GM18508 (cell line): Measurements from ENCODE around the gene ZNF689.
A peak's percentile ranks its signal among the peaks of the same experiment; 100 is the strongest.
"Not testable (repeated sequence)": the region's sequence is repeated elsewhere in the genome, so short reads cannot be mapped to it uniquely, and the experiment has no call there.

Source experiments
- ATAC-seq: cut with Tn5 transposase; IDR thresholded peaks from one replicate; pipeline ENCODE4 v1.9.1; 2021; ENCODE audit warnings: moderate number of reproducible peaks; ENCODE audit not compliant: insufficient read depth, unreplicated experiment

ZNF689 gene

DNA sequence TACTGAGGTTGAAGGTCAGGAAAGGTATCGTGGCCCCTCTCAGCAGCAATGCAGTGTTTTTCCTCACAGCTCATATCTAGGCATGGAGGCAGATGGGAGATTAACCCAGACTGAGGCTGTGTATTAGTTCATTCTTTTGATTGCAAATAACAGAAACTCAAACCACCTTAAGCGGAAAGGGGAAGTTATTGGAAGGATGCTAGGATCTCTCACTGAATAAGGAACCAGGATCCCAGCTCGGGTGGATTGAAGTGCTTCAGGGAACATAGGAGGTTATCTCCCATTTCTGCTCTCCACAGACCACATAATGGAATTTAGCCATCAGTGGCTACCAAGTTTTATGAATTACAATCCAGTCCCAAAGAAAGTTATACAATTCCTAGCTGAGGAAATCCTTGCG is 8.2 kb downstream of the ZNF689 start:
- ATAC-seq: no peak

DNA sequence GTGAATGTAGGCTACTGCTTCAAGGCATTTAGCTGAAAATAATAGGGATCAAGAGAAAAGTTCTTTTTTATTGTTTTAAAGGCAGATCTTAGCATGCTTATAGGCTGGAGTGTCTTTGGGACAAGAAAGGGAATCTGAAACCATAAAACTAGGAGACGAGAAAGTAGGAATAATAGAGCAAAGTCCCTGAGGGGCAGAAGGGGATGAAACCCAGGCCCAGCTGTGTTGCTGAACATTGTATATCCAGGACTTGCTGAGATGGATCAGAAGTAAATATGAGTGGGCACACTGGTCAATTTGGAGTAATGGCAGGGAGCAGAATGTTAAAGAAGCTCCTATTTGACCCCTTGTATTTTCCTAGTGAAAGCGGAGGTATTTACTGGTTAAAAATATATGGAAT is 9.3 kb downstream of the ZNF689 start:
- no peak for ATAC-seq

DNA sequence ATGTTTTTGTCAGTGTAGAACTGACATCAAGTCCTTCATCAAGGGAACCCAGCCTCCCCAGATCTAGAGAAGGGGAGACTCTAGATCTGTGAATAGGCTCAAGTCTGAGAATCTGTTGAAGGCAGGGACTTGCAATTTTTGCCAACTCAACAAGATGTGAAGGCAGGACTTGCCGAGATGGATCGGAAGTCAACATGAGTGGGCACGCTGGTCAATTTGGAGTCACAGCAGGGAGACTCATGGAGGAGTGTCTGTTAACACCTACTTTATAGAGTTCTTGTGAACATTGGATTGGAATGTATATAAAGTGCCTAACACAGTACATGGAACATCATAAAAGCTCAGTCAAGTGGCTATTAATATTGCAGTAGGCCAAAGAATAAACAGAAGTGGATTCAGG is 10.0 kb downstream of the ZNF689 start:
- ATAC-seq: no peak

DNA sequence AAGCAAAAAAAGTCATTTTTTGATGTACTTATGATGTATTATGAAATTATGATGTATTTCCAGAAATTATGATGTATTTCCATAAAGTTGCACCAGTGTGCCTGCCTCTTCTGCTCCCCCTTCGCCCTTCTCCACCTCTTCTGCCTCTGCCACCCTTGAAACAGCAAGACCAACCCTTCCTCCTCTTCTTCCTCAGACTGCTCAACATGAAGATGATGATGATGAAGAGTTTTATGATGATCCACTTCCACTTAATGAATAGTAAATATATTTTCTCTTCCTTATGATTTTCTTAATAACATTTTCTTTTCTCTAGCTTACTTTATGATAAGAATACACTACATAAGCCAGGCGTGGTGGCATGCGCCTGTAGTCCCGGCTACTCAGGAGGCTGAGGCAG is 17.3 kb downstream of the ZNF689 start:
- no peak for ATAC-seq

DNA sequence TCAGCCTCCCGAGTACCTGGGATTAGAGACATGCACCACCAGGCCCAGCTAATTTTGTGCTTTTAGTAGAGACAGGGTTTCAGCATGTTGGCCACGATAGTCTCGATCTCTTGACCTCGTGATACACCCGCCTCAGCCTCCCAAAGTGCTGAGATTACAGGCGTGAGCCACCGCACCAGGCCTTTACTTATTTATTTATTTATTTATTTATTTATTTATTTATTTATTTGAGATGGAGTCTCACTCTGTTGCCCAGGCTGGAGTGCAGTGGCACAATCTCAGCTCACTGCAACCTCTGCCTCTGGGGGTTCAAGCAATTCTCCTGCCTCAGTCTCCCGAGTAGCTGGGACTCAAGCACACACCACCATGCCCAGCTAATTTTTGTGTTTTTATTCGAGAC is 19.3 kb downstream of the ZNF689 start:
- ATAC-seq: not testable (repeated sequence)

DNA sequence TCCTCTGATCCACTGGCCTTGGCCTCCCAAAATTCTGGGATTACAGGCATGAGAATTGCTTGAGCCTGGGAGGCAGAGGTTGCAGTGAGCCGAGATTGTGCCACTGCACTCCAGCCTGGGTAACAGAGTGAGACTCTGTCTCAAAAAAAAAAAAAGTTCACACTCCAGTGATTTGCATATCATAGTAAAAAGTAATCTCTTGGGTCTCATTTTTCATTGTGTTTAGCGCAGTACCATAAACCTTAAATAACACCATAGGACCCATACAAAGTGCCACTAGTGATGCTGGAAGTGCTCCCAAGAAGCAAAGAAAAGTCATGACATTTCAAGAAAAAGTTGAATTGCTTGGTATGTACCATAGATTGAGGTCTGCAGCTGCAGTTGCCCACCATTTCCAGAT is 20.6 kb downstream of the ZNF689 start:
- ATAC-seq: not testable (repeated sequence)

DNA sequence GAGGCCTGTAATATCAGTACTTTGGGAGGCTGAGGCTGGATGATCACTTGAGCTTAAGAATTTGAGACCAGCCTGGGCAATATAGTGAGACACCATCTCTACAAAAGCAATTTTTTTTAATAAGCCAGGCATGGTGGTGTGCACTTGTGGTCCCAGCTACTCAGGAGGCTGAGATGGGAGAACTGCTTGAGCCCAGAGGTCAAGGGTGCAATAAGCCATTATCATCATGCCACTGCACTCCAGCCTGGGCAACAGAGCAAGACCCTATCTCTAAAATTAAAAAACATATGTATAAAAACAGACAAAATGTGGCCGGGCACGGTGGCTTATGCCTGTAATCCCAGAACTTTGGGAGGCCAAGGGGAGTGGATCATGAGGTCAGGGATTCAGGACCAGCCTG is 21.5 kb downstream of the ZNF689 start:
- no peak for ATAC-seq

DNA sequence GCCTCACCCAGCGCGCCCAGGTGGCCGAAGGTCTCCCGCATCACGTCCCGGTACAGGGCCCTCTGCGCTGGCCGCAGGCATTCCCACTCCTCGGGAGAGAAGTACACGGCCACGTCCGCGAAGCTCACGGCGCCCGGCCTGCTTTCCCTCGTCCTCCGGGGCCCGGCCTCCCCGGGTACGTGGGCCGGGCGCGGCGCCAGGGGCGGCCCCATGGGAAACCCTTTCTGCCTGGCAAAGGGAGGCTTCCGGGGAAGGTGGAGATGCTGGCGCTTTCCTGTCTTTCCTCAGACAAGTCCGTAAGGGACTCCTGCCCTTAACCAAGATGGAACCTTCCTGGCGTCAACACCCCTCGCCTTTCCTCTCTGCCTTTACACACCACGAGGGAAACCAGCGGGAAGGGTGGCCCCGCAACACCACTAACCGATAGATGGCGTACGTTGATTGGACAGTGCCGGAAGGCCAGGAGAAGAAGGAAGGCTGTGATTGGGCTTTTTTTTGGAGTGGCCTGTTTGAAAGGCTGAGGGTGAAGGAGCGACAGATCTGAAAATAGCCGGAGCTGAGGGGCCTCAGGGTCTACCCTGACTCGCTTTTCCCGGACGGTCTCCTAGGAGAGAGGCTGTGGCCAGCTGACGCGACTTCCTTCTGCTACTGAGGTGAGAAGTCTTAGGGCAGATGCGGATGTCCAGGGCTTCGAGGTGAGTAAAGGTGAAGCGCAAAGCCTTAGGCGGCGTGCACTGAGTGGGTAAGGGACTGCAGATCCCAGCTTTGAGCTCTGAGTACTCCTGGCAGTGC is 24.6 kb downstream of the ZNF689 start, which contains the start of gene ZNF785:
ZNF785 (minus strand) TSS at position 298 of the 792 bp plus-strand sequence; CDS start at position 212, 86 bp downstream.
- ATAC-seq: peak; percentile 79

DNA sequence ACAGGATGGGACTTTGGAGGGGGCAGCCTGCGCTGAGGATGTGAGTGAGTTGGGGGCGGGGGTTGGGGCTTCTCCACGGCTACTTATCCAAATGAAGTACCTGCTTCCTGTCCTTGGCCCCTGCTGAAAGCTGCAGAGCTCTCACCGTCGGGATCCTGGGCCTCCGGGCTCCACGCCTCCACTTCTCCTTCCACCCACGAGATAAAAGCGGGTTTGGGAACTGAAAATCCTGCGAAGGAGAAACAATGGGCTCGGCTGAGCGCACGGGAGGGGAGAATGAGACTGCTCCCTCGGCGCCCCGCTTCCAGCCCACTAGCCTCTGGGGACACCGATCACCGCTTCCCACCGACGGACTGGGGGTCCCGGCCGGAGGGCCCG is 25.2 kb downstream of the ZNF689 start:
- no peak for ATAC-seq

DNA sequence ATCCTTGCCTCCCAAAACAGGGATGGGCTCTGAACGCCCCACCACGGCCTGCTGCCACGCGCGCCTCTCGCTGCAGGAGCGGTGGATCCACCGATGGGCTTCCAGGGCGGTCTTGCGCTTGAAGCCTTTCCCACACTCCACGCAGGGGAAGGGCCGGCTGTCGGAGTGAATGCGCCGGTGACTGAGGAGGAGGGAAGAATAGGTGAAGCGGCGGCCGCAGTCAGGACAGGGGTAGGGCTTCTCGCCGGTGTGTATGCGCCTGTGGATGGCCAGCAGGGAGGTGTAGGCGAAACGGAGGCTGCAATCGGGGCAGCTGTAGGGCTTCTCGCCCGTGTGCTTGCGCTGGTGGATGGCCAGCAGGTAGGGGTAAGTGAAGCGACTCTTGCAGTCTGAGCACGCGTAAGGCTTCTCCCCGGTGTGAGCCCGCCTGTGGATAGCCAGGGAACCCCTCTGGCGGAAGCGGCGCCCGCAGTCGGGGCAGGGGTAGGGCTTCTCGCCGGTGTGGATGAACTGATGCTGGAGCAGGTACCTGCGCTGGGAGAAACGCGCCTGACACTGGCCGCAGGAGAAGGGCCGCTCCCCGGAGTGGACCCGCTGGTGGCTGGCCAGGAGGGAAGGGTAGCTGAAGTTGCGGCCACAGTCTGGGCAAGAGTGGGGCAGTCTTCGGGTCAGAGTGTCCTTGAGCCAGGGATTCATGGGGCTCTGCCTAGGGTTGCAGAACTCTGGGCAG is 27.4 kb downstream of the ZNF689 start:
- no peak for ATAC-seq

DNA sequence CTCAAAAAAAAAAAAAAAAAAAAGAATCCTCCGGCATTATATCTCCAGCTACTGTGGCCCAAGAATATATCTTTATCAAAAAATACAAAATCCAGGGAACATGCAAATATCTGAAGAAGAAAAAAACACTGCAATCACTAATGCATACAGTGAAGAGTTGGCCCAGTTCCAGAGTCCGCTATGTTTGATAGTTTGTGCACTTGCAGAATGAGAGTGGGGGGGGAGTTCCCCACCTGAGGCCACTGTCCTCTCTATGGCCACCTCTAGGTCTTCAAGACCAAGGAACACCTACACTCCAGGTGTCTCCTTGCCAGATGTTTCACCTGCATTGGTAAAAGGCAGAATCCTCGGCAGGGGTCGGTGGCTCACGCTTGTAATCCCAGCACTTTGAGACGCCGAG is 28.7 kb downstream of the ZNF689 start:
- no peak for ATAC-seq

DNA sequence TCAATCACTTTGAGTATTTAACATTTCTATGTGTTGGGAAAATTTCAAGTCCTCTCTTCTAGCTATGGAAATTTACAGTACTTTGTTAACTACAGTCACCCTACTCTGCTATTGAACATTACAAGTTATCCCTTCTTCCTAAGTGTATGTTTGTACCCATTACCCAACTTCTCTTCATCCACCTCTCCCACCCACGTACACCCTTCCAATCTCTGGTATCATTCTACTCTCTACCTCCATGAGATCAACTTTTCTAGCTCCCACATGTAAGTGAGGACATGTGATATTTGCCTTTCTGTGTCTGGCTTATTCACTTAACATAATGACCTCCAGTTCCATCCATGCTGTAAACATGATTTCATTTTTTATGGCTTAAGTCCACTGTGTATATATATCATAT is 35.5 kb downstream of the ZNF689 start:
- no peak for ATAC-seq

DNA sequence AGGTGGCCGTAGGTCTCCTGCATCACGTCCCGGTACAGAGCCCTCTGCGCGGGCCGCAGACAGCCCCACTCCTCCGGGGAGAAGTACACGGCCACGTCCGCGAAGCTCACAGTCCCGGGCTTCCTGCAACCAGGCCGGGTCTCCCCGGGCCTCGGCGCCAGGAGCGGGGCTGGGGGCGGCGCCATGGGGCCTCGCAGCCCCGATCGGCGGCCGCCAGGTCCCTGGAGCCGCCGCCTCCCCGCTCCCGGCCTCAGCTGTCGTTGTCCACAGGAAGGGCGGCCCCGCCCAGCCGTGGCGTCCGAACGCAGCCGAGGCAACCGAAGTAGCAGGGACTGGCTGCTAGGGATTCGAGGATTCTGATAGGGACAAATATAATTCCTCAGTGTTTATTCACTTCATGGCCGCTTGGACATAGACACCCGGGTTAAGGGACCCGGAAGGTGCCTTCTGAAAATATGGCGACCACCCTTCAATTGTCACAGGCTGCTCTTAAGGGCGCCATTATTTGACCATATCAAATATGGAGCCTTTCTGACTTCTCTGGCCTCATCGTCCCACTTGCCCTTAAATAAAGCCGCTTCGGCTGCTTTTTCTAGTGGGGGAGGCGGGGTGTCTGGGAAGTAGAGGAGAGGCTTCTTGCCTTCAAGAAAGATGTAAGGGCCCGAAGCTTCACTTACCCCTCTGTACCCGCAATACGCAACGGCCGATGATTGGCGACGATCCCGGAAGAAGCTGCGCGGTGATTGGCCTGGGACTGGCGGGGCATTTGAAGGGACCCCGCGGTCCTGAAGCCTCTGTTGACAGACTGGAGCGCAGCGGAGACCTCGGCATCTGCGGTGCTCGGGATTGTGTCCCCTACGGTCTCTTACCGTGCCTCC is 38.5 kb downstream of the ZNF689 start, which contains the start of gene ZNF688:
ZNF688 (minus strand) TSS at position 270 of the 878 bp plus-strand sequence; CDS start at position 185, 85 bp downstream.
- ATAC-seq: peak; percentile 46

DNA sequence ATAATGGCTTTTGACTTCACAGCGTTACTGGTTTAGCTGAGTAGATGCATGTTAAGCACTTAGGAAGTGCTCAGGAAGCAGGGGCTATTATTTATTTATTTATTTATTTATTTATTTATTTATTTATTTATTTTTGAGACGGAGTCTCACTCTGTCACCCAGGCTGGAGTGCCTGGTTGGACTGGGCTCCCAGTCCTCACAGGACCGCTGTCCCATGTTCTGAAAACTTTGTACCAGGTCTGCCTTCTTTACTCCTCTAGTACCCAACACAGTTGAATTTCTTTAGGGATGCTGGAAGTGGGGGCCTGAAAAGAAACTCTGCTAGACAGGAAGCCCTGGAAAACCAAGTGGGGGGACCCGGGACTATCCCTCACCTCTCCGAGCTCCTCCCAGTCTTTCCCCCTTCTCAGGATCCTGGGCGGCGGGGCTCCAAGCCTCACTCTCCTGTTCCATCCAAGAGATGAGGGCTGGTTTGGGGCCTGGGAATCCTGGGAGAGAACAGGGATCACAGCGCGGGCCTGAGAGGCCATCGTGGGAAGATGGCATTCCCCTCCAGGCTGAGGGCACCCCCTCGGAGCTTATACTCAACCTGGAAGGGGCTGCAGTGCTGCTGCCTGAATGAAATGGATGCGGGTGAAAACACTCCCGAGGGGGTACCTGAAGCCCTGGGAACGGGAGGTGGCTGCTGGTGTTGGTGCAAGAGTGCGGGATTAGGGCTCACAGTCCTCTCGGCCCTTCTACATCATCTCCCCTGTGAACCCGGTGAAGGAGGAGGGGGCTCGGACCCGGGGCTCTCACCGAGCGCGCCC is 39.3 kb downstream of the ZNF689 start:
- ATAC-seq: no peak

DNA sequence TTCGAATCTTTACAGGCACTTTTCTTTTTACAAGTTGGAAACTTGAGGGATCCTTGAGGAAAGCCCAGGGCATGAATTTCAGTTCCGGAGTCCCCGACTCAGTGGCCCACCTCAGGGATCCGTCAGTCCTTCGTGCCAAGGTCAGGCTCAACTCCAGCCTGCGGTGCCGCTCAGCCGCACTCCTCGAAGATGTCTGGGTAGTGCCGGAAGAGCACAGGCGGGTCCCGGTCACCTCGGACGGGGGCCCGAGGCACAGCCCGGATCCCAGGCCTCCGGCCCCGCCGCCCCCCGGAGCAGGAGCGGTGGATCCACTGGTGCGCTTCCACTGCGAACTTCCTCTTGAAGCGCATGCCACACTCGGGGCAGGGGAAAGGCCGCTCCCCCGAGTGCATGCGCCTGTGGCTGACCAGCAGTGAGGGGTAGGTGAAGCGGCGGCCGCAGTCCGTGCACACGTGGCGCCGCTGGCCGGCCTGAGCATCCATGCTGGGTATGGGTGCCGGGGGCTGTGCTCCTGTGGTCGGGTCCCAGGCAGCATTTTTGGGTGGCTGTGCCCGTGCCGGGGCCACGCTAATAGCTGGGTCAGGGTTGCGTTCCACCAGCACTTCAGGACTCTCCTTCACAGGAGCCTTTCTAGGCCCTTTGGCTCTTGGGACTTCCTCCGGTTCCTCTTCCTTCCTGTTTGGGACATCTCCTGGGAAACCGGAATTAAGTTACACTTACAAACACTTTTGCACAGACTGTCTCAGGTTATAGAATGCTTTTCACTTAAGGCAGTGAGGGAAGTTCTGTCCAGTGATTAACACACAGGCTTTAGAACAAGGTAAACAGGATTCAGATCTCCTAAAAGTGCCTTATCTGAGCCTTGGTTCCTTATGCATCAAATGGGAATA is 40.2 kb downstream of the ZNF689 start:
- no peak for ATAC-seq

DNA sequence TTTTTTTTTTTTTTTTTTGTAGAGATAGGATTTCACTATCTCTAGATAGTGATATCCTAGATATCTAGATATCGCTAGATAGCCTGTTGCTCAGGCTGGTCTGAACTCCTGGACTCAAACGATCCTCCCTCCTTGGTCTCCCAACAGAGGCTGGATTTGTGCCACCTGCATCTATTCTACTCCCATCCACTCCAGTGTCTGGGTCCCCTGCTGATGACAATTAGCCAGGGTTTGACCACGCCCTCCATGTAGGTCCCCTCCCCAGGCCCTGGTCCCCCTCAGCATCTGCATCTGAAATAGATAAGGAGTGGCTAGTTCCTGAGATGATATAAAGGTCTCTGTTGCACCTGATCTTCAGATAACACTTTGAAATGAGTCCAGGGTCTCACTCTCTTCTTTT is 40.9 kb downstream of the ZNF689 start:
- no peak for ATAC-seq

DNA sequence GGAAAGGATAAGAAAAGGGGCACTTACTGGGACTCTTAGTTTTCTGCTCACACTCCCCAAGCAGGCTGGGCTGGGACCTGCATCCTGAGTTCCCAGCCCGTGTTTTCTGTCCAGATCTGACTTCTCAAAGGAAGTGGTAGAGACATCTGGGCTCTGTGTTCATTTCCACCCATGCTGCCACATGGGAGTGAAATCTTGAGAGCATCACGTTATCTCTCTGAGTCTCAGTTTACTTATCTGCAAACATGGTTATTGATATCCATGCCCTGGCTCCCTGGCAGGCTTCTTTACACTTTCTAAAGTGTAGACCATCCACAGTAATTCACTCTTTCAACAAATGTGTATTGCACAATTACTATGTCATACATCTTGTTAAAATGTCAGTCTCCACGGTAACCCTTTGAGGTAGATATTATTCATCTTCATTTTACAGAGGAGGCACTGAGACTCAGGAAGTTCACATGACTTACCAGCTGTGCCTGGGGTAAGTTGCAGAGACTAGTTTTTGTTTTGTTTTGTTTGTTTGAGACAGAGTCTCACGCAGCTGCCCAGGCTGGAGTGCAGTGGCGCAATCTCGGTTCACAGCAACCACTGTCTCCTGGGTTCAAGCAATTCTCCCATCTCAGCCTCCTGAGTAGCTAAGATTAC is 42.1 kb downstream of the ZNF689 start:
- ATAC-seq: no peak
